Measurements from ENCODE around the gene KIAA1328. TPM values are rescaled to one million over a fixed set of nuclear protein-coding genes. Genes with fewer than 3 reads are reported as not detected.

KIAA1328 gene
- total RNA-seq, 1 donor from 2014 or later: 17.8 TPM

- Histone ChIP-seq H3K4me3 (no peak overlapping the region), H3K36me3 (no peaks in the 10 kb centered on the region), H3K9me3 (no peaks in the 10 kb centered on the region), H3K27ac (no peak overlapping the region), H3K4me1 (peaks cover 12% of the 10 kb centered on the region), H3K27me3 (ENCODE audit: low read depth) (peaks cover 41% of the 10 kb centered on the region)
- intact Hi-C loops (cut with DNase I): no loop called here
- ATAC-seq: no peak
- no peak for DNase-seq
- TF ChIP-seq CTCF (IDR thresholded peaks at IDR 0.05): no peak
These were observed 421.1 kb downstream of the KIAA1328 start for GRCh38 chr18:37249895-37250618.

- TF ChIP-seq CTCF (IDR thresholded peaks at IDR 0.05): no peak
- Histone ChIP-seq H3K27me3 (ENCODE audit: low read depth) (peaks cover 49% of the 10 kb centered on the region), H3K4me1 (peaks cover 12% of the 10 kb centered on the region), H3K27ac (no peak overlapping the region), H3K36me3 (no peaks in the 10 kb centered on the region), H3K9me3 (no peaks in the 10 kb centered on the region), H3K4me3 (no peak overlapping the region)
- ATAC-seq (no peak), DNase-seq (no peak)
- intact Hi-C loops (cut with DNase I): no loop called here
These were observed 422.8 kb downstream of the KIAA1328 start for GRCh38 chr18:37251679-37252078.

- no peak overlapping the region for H3K27ac ChIP-seq
- H3K4me3 ChIP-seq: no peak overlapping the region
- intact Hi-C loops (cut with DNase I): no loop called here
- TF ChIP-seq CTCF (IDR thresholded peaks at IDR 0.05): no peak
- H3K36me3 ChIP-seq: no peaks in the 10 kb centered on the region
- H3K9me3 ChIP-seq: no peaks in the 10 kb centered on the region
- peaks cover 49% of the 10 kb centered on the region for H3K27me3 ChIP-seq (ENCODE audit: low read depth)
- DNase-seq (no peak), ATAC-seq (no peak)
- H3K4me1 ChIP-seq: peaks cover 12% of the 10 kb centered on the region
These were observed 423.4 kb downstream of the KIAA1328 start for GRCh38 chr18:37252342-37252741.

GRCh38 chr18:37252854-37253393, 424.0 kb downstream of the KIAA1328 start:
- Histone ChIP-seq H3K27ac (no peak overlapping the region), H3K9me3 (no peaks in the 10 kb centered on the region), H3K4me3 (peak overlapping the region; percentile 50), H3K4me1 (peaks cover 12% of the 10 kb centered on the region), H3K36me3 (no peaks in the 10 kb centered on the region), H3K27me3 (ENCODE audit: low read depth) (peaks cover 49% of the 10 kb centered on the region)
- DNase-seq (no peak), ATAC-seq (no peak)
- intact Hi-C loops (cut with DNase I): no loop called here
- TF ChIP-seq CTCF (IDR thresholded peaks at IDR 0.05): no peak

GRCh38 chr18:37253394-37254235, 424.7 kb downstream of the KIAA1328 start:
- TF ChIP-seq CTCF (IDR thresholded peaks at IDR 0.05): no peak
- H3K27ac ChIP-seq: no peak overlapping the region
- H3K9me3 ChIP-seq: no peaks in the 10 kb centered on the region
- intact Hi-C loops (cut with DNase I): no loop called here
- H3K27me3 ChIP-seq (ENCODE audit: low read depth): peaks cover 52% of the 10 kb centered on the region
- peak; percentile 52 for DNase-seq
- peak; percentile 83 to 88 for ATAC-seq
- no peaks in the 10 kb centered on the region for H3K36me3 ChIP-seq
- H3K4me3 ChIP-seq: peak overlapping the region; percentile 50
- H3K4me1 ChIP-seq: peaks cover 12% of the 10 kb centered on the region
